GM21825 (cell line): ENCODE measurements around the gene SLC35F4.
"Not testable (repeated sequence)": the region's sequence is repeated elsewhere in the genome, so short reads cannot be mapped to it uniquely, and the experiment has no call there.

ENCODE experiments used
- ATAC-seq: cut with Tn5 transposase; IDR thresholded peaks from one replicate; pipeline ENCODE4 v1.9.1; 2021; ENCODE audit warnings: mild to moderate bottlenecking, moderate library complexity; ENCODE audit not compliant: unreplicated experiment

The SLC35F4 gene

DNA sequence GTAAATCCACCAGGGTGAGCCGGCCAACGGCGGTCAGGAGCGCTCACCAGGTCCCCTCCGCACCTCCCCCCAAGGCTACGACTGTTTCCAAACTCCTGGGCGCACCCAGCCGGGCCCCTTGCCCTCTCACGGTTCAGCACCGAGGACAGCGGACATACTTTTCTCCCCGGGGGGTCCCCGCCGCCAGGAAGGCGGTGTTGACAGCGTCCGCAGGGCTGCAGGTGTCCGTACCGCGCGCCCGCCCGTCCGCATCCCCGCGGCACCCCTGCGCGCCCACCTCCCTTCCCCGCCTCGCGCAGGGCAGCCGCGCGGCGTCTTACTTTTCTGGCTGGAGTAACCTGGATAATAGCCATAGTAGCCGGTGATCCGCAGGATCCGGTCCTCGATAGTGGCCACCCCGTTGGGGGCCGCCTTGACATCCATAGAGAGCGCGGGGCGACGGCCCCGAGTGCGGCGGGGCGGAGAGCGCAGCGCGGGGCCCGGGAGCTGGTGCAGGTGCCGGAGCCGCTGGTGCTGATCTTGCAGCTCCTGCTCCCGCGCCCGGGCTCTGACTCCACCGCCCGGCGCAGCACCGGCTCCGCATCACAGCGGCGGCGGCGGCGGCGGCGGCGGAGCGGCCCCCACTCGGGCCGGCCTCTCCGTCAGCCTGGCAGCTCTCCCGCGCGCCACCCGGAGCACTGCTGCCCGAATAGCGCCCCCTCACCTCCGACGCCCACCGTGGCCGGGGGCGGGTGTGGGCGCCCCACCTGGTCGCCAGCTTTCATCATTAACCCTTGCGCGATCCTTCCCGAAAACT lies at the start of gene SLC35F4:
SLC35F4 (minus strand) TSS at position 690 of the 796 bp plus-strand sequence.
- ATAC-seq, result no peak

- ATAC-seq, result no peak
Measured at GRCh38 chr14:57909626-57910025, 43.7 kb upstream of the SLC35F4 start.

DNA sequence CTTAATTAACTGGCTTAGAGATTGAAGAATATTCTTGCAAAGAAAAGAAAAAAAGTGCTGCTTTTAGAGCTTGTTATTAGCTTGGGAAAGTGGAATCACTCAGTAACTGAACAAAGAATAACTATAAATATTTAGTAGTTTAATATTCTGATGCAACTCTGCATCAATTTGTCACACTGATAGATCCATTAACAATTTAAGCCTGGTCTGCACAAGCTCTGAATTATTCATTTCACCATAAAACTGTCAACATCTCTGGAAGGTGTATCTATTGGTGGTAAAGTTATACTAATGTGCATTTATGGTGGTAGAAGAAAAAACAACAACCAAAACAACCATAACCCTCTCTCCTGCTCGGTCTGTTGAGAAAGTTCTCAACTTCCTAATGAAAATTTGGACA lies 38.1 kb upstream of the SLC35F4 start:
- ATAC-seq, result no peak

DNA sequence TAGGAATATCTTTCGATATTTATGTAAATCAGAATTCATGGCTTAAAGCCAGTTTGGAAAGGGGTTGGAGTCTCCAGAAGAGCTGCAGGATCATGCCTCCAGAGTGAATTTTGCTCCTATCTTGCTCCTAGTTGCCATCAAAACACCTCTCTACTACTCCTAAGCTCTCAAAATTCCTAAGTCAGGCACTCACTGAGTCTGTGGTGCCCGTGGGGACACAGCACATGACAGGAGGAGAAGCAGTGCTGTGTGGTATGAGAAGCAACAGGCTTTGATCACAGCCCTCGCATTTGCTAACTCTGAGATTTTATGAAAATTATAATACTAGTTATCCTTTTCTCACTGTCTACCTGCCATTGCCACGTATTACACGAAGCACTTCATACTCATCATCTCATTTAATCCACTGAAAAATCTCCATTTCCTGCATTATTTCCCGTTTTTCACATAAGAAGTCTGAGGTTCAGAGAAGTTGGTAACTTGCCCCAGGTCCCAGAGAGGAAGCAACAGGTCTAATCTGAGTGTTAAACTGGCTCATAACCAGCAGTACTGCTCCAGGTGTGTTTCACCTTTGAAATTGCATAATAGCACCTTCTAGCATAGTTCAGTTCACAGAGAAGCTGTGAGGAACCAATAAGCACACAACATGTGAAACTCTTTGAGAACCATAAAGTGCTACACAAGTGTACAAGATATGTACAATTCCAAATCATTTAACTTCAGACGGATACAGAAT lies 33.1 kb upstream of the SLC35F4 start:
- ATAC-seq, result no peak

DNA sequence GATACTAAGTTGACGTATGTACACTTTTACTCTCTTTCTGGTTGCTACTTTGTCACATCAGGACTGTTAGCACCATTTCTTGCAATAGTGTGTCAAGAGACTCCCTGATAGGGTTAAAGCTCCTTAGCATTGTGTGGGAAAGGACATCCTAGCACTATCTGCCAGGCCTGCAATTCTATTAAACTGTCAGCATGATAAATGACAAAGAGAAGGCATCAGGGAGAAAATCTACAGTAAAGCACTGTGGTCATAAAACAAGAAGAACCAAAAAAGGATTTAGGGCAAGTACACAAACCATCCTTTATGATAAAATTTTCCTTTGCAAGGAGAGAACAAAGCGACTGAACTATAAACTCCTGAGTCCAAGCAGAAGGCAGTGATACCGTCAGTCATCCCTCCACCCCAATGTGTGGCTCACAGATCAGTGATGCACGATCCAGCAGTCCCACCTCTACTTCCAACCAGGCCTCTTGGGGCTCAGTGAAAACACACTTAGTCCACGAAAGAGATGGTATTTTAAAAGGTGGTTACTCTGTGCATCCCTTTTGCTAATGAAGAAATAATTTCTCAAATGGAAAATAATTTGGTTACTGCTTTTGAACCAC lies 31.4 kb upstream of the SLC35F4 start:
- no peak for ATAC-seq

GRCh38 chr14:57889245-57889644 lies 23.4 kb upstream of the SLC35F4 start:
- ATAC-seq, result no peak

DNA sequence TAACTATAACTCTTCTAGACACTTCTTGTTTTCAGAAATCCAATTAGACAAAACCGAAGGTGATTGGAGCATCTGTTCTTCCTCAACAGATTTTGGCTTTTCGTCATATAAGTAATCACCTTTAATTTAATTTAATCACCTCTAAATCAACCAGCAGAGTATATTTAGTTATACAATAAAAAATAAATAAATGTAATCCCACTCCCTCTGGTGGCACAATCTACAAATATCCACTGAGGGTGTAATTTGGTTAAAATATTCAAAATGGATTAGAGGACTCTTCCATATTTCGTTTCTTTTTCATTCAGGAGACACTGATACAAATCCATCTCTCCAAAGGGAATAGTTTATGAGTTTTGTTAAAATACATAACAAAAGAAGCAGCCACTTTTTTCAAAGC lies 18.3 kb upstream of the SLC35F4 start:
- ATAC-seq, result no peak

DNA sequence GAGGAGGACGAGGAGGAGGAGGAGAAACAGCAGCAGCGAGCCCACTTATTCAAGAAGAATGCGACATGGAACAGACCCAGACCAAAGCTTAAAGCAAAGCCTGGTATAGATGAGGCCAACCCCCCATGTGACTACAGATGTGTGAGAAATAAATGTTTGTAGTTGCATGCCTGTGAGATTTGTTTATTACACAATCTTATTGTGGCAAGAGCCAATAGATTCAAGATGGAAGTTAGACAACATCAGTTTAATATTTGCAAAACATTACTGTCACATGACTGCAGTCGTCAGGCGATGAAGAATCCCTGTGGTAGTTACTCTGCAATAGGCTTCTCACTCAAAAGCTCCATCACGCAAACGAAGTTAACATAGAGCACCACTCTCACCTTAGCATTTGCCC lies 17.2 kb upstream of the SLC35F4 start:
- no peak for ATAC-seq

DNA sequence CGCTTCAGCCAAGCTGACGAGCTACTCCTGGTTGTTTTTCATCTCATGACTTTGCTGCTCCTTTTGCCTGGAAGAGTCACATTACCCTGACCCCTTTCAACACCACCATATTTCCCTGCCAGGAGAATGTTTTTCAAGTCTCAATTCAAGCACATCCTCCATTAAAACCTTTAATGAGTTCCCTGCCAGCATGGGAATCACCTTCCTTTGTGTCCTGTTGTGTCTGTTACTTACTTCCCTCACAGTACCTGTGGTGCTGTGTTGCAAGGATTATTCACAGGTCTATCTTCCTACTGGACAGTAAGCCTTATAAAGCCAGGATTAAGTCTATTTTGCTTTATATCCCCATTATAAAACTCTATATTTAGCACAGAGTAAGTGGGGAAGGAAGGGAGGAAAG lies 13.6 kb upstream of the SLC35F4 start:
- no peak for ATAC-seq

DNA sequence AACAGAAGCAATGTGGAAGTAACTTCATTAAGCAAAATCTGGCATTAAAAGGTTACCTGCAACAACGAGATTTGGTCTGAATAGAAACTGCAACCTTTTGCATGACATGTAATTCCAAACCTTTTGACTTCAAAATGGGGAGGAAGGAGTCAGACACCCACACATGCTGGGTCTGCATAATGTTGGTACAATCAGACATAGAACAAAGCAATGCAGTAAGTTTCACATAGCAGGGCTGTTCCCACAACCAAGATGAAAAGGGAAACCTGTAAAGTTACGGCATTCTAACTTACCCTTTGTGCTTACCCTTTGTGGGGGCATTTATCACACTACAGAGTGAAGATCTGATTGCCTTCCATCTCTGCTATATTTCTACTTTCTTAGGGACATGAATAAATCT lies 10.1 kb upstream of the SLC35F4 start:
- no peak for ATAC-seq

DNA sequence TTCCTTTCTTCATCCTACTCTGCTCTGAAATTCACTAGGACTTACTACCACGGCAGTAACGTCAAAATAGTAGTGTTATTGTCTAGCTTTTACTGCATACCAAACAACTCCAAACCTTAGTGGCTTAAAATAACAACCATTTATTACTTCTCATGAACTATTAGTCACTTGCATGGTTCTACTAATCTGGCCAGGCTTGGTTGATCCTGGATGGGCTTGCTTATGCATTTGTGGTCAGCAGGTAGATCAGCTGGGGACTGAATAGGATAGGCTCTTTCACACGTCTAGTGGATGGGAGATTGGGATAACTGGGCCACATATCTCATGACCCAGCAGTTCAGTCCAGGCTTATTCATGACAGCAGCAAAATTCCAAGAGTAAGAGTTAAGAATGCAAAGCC lies 9.4 kb upstream of the SLC35F4 start:
- no peak for ATAC-seq

DNA sequence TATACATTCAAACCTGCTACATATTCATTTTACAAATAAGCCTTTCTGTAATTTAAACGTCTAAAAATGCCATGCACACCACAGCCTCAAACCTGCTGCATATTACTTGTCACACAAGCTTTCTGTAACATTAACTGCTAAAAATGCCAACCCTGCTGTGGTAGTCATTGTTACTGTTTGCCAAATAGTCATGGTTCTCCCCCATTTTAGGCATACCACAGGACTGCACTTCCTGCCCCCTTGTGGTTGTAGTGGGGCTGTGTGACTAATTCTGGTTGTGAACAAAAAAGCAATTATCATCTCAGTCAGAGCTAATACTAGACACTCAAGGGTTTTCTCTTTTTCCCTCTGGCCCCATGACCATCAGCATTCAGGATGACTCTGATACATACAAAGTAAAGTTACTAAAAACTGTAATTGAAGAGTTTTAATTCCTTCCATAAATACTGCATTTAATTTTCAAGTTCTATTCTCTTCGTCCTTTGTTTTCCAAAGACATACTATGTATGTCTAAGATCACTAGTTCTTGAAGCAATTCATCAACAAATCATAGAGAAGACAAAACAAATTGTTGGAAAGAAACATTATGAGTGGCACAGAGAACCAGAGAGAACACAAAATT lies 5.7 kb upstream of the SLC35F4 start:
- ATAC-seq, result peak; percentile 76

GRCh38 chr14:57870686-57871457 lies 5.0 kb upstream of the SLC35F4 start:
- ATAC-seq, result no peak

GRCh38 chr14:57869617-57870016 lies 3.7 kb upstream of the SLC35F4 start:
- ATAC-seq, result no peak

DNA sequence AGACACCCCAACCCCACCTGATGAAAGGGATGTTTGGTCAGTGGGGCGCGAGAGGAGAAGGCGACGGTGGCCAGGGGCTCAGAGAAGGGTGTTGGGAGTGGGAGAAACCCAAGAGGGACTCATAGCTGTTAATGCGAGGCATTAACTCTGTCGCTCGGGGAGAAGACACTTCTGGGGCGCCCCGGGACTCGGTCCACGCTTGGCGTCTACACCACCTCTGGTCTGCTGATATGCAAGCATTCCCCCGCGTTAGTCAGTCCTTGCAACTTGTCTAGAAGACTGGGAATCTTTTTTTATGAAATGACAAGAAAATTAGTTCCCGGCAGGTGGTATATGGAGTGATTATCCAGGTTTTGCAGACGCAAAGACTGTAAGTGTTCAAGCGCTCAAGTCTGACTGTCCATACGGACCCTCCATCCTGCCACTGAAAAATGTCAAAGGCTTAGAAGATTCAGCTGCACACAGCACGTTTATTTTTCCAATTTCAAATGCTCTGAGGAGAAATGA lies 360 bp upstream of the SLC35F4 start:
- no peak for ATAC-seq

DNA sequence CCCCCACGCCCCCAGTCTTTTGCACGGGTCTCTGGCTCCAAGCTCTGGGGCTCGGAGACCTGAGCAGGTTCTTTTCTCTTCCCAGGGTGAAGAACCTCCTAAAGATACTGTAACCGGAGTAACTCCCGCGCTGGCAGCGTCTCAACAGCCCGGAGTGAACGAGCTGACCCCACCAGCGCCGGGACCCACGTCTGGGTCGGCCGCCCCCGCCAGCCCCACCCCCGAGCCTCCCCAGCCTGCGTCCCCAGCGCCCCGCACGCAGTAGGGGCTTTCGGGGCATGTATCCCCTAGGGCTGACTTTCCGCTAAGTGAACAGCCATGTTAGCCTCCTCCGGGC lies 858 bp downstream of the SLC35F4 start:
- ATAC-seq, result no peak

- no peak for ATAC-seq
Measured at GRCh38 chr14:57864659-57865058, 1.2 kb downstream of the SLC35F4 start.

DNA sequence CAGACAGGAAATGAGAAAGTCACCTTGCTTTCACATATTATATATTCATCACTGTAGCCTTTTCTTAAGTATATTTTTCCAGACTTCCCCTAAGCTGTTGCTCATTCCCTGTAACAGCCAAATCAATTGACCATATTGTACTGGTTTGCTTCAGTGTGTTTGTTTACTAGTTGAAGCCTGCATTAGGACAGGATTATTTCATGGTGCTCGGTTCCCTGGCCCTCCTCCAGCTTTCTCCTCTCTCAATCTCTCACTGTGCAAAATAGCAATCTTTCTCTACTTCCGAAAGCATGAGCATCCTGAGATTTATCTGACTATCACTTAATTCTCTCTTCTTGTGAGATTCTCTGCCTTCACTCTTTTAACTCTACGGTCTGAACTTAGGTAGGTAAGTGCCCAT lies 2.4 kb downstream of the SLC35F4 start:
- no peak for ATAC-seq

GRCh38 chr14:57855666-57856065 lies 10.2 kb downstream of the SLC35F4 start:
- ATAC-seq, result not testable (repeated sequence)

DNA sequence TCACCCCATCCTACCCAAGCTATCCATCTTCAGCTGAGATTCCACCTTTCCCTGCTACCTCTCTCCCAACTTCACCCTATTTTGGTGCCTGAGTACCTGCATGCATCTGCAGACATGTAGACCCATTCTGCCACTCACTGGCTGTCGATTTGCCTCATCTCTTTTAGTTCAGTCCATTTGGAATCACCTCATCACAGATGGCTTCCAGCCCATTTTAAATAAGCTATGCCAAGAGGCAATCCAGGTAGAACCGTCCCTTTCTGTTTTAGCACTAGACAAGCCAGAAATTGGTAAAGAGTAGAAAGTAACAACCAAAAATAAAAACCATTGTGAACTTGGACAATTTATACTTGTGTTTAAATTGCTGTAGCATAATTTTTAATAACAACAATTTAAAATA lies 11.3 kb downstream of the SLC35F4 start:
- no peak for ATAC-seq

GRCh38 chr14:57851354-57851753 lies 14.5 kb downstream of the SLC35F4 start:
- no peak for ATAC-seq
